Endometrial microvascular endothelial cells (primary cell): Measurements from ENCODE around the gene TXN. TPM values are rescaled to one million over a fixed set of nuclear protein-coding genes. Genes with fewer than 3 reads are reported as not detected.
"Not testable (repeated sequence)": the region's sequence is repeated elsewhere in the genome, so short reads cannot be mapped to it uniquely, and the experiment has no call there.

Experiments used
- in situ Hi-C: cut with HindIII; loops from 2 replicates; pipeline ENCODE4 v1.10.0; 2017; ENCODE audit warnings: low sequenced_read_pairs, low pct_unique_long_range_greater_than_20kb; ENCODE audit errors: inconsistent ontology term
- total RNA-seq: library from RNA; depleted of rRNA; stranded (reverse); fragments of >200 nt; gene quantifications from one replicate; pipeline ENCODE4 v1.2.3, GENCODE V29; 2015; ENCODE audit errors: inconsistent ontology term

The TXN gene
- total RNA-seq, 1 donor from 2014 or later = 256 TPM

GRCh38 chr9:110259566-110259965 is 3.3 kb upstream of the TXN start:
- in situ Hi-C loops = no loop called here

- in situ Hi-C loops = no loop called here
Measured at GRCh38 chr9:110258690-110259091, 2.4 kb upstream of the TXN start.

GRCh38 chr9:110257956-110258355 is 1.6 kb upstream of the TXN start:
- in situ Hi-C loops = no loop called here

- in situ Hi-C loops = no loop called here
Measured at GRCh38 chr9:110257097-110257841, 962 bp upstream of the TXN start.

- in situ Hi-C loops = no loop called here
Measured at GRCh38 chr9:110255463-110256379, 586 bp downstream of the TXN start.

GRCh38 chr9:110255034-110255462 is 1.3 kb downstream of the TXN start:
- in situ Hi-C loops = no loop called here

GRCh38 chr9:110254500-110254899 is 1.8 kb downstream of the TXN start:
- in situ Hi-C loops = no loop called here

GRCh38 chr9:110252509-110253139 is 3.7 kb downstream of the TXN start:
- in situ Hi-C loops = no loop called here

GRCh38 chr9:110251770-110252169 is 4.5 kb downstream of the TXN start:
- in situ Hi-C loops = not testable (repeated sequence)

- in situ Hi-C loops = no loop called here
Measured at GRCh38 chr9:110251212-110251611, 5.1 kb downstream of the TXN start.

GRCh38 chr9:110249603-110250002 is 6.7 kb downstream of the TXN start:
- in situ Hi-C loops = no loop called here

- in situ Hi-C loops = no loop called here
Measured at GRCh38 chr9:110248361-110248760, 7.9 kb downstream of the TXN start.

GRCh38 chr9:110246214-110246613 is 10.1 kb downstream of the TXN start:
- in situ Hi-C loops = no loop called here

- in situ Hi-C loops = no loop called here
Measured at GRCh38 chr9:110244616-110245015, 11.7 kb downstream of the TXN start.

GRCh38 chr9:110241858-110242321 is 14.4 kb downstream of the TXN start:
- in situ Hi-C loops = no loop called here

- in situ Hi-C loops = no loop called here
Measured at GRCh38 chr9:110241260-110241857, 14.9 kb downstream of the TXN start.

GRCh38 chr9:110240198-110240597 is 16.1 kb downstream of the TXN start:
- in situ Hi-C loops = no loop called here

GRCh38 chr9:110228321-110228720 is 28.0 kb downstream of the TXN start:
- in situ Hi-C loops = no loop called here

- in situ Hi-C loops = no loop called here
Measured at GRCh38 chr9:110224583-110224982, 31.7 kb downstream of the TXN start.
